ENCODE data around the gene RYR2. TPM values are rescaled to one million over a fixed set of nuclear protein-coding genes. Genes with fewer than 3 reads are reported as not detected.

RYR2 gene
- total RNA-seq, 1 experiment from 2014 or later, result 3.4 TPM

DNA sequence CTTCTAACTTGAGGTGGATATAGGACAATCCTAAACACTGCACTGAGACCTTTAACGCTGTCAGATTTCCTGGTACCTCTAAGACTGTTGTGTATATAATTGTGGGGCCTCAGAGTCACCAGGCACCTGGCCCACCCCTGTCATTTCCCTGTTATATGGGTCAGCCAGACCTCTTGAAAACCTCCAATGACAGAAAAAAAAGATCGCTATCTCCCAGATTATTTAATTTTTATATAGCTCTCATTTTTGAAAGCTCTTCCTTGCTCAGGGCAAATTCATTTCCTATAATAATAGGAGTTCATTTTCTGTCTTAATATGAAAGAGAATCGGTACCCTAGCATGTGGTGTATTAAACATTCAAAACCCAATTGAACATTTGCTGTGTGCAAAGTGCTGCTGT, 792.1 kb downstream of the RYR2 start:
- no peaks in the 10 kb centered on the region for H3K27me3 ChIP-seq (ENCODE audit: insufficient read depth, low read length)
- no peak for DNase-seq
- no peak overlapping the region for H3K23ac ChIP-seq (ENCODE audit: insufficient read length, low read depth, low read length)
- H2AK5ac ChIP-seq (ENCODE audit: insufficient read length, low read length), result no peak overlapping the region
- Mint-ChIP-seq H3K27me3 (ENCODE audit: low read depth) (no peaks in the 10 kb centered on the region), H3K27ac (no peak overlapping the region), H3K9me3 (no peaks in the 10 kb centered on the region), H3K36me3 (ENCODE audit: insufficient read depth in 1 of 3, low read depth in 3 of 3) (peaks cover 0 to 8% (median 1%) of the 10 kb centered on the region in 3 experiments; a peak in 2 of 7 replicates), H3K4me3 (no peak overlapping the region), H3K4me1 (peaks cover 27% of the 10 kb centered on the region in 2 experiments)
- no peaks in the 10 kb centered on the region for H3K23me2 ChIP-seq (ENCODE audit: insufficient read length, low read depth, low read length, poor library complexity, severe bottlenecking)
- H2BK20ac ChIP-seq (ENCODE audit: low read depth, low read length, poor library complexity, severe bottlenecking), result no peak overlapping the region
- H3K4ac ChIP-seq (ENCODE audit: low read depth, low read length), result no peak overlapping the region
- H2BK5ac ChIP-seq (ENCODE audit: insufficient read length, low read length), result no peak overlapping the region
- H2BK15ac ChIP-seq (ENCODE audit: low read depth, low read length), result no peak overlapping the region
- no peak overlapping the region for H3K14ac ChIP-seq (ENCODE audit: insufficient read depth, low read length)
- TF ChIP-seq, protein P1, sequence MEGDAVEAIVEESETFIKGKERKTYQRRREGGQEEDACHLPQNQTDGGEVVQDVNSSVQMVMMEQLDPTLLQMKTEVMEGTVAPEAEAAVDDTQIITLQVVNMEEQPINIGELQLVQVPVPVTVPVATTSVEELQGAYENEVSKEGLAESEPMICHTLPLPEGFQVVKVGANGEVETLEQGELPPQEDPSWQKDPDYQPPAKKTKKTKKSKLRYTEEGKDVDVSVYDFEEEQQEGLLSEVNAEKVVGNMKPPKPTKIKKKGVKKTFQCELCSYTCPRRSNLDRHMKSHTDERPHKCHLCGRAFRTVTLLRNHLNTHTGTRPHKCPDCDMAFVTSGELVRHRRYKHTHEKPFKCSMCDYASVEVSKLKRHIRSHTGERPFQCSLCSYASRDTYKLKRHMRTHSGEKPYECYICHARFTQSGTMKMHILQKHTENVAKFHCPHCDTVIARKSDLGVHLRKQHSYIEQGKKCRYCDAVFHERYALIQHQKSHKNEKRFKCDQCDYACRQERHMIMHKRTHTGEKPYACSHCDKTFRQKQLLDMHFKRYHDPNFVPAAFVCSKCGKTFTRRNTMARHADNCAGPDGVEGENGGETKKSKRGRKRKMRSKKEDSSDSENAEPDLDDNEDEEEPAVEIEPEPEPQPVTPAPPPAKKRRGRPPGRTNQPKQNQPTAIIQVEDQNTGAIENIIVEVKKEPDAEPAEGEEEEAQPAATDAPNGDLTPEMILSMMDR (conservative IDR thresholded peaks at IDR 0.05), result no peak
- H3K18ac ChIP-seq (ENCODE audit: insufficient read length, low read depth, low read length), result no peak overlapping the region
- H3T11ph ChIP-seq (ENCODE audit: low read length), result no peak overlapping the region
- no peak overlapping the region for H3K9ac ChIP-seq (ENCODE audit: extremely low read depth, insufficient read length, low read length)
- H4K91ac ChIP-seq (ENCODE audit: insufficient read length, low read depth, low read length), result no peak overlapping the region
- no peaks in the 10 kb centered on the region for H3K9me3 ChIP-seq (ENCODE audit: control insufficient read depth, low read depth, low read length)
- no peak overlapping the region for H3K4me2 ChIP-seq (ENCODE audit: insufficient read depth, insufficient read length, low read length)
- H2BK120ac ChIP-seq (ENCODE audit: low read depth, low read length, poor library complexity, severe bottlenecking), result no peak overlapping the region
- WGBS (ENCODE audit: extremely low coverage, insufficient read length, low lambda C conversion rate), result no CpG with 5 or more reads among the region's 3 CpGs
- no peak overlapping the region for H2AFZ ChIP-seq (ENCODE audit: low read length)
- no peak overlapping the region for H2BK12ac ChIP-seq (ENCODE audit: insufficient read length, low read depth, low read length)
- H4K20me1 ChIP-seq (ENCODE audit: control insufficient read depth, insufficient read depth, insufficient read length), result no peaks in the 10 kb centered on the region
- H3K79me1 ChIP-seq (ENCODE audit: insufficient read depth, low read depth, low read length, poor library complexity, severe bottlenecking), result no peaks in the 10 kb centered on the region
- no peak overlapping the region for H4K8ac ChIP-seq (replicated peaks; ENCODE audit: insufficient read length, low read depth, low read length)
- peaks cover 4% of the 10 kb centered on the region; the same call in 1 of the 2 replicates for H3K4me1 ChIP-seq (ENCODE audit: insufficient read depth, low read length)
- no peak overlapping the region for H3K56ac ChIP-seq (ENCODE audit: insufficient read length, low read depth, low read length)
- H4K5ac ChIP-seq (ENCODE audit: insufficient read length, low read depth, low read length), result no peak overlapping the region
- H3K79me2 ChIP-seq (ENCODE audit: insufficient read depth, low read length), result no peaks in the 10 kb centered on the region
- H3K27ac ChIP-seq (ENCODE audit: insufficient read length, low read depth, low read length), result no peak overlapping the region
